ENCODE measurements around the gene DLGAP1. TPM values are rescaled to one million over a fixed set of nuclear protein-coding genes. Genes with fewer than 3 reads are reported as not detected.
"Not testable (repeated sequence)": the region's sequence is repeated elsewhere in the genome, so short reads cannot be mapped to it uniquely, and the experiment has no call there.

DLGAP1 gene
- total RNA-seq (10 to 100 TPM in 3 of 7 donors, 1 to 10 TPM in 4; 2.4 to 42.7 (median 9.8) TPM), polyA plus RNA-seq (1 to 10 TPM; 2.0 to 3.8 TPM)
- long read RNA-seq, donor 1, partial matches to known transcripts = 1 of 3 reads
- long read RNA-seq, donor 1, other reads (novel, unspliced or antisense) = 2 of 3 reads
- long read RNA-seq, donor 2, full-length matches to known transcripts = 1 of 1 reads
- long read RNA-seq, donor 2, partial matches to known transcripts = 0 of 1 reads
- long read RNA-seq, donor 2, other reads (novel, unspliced or antisense) = 0 of 1 reads
- long read RNA-seq, donor 3, partial matches to known transcripts = 0 of 3 reads
- long read RNA-seq, donor 3, other reads (novel, unspliced or antisense) = 3 of 3 reads

GRCh38 chr18:4455113-4455811 is at the start of gene DLGAP1:
TSS of gene DLGAP1 (minus strand) at chr18:4455307.
- peak; percentile 36 to 79 (median 66) for DNase-seq
- Histone ChIP-seq H3K27ac (no peak within 1 kb of the TSS), H3K4me1 (ENCODE audit: insufficient read depth) (no peaks in the 10 kb centered on the region), H3K9me3 (no peaks in the 10 kb centered on the region), H3K36me3 (no peaks in the 10 kb centered on the region), H3K4me3 (peak within 1 kb of the TSS; percentile 32), H3K27me3 (no peaks in the 10 kb centered on the region)
- WGBS, 3 donors = 0 to 3% (median 1%) methylated on average over 36 to 75 of the region's 75 CpGs
- TF ChIP-seq EP300 (IDR thresholded peaks at IDR 0.05) (no peak), POLR2A (IDR thresholded peaks at IDR 0.05) (peak; percentile 17)
- intact Hi-C loops (cut with DNase I) = no loop called here

- H3K27me3 ChIP-seq; H3K4me1 ChIP-seq (ENCODE audit: insufficient read depth); H3K36me3 ChIP-seq; DNase-seq; H3K9me3 ChIP-seq; H3K27ac ChIP-seq; H3K4me3 ChIP-seq; intact Hi-C loops (cut with DNase I): not testable (repeated sequence)
- 78 to 81% (median 80%) methylated on average over 4 of the region's 4 CpGs for WGBS, 3 donors
These were observed 39.7 kb upstream of the DLGAP1 start for GRCh38 chr18:4494703-4495284.

GRCh38 chr18:4468511-4468910 is 13.4 kb upstream of the DLGAP1 start:
- H3K36me3 ChIP-seq = no peaks in the 10 kb centered on the region
- no peak for DNase-seq
- no peaks in the 10 kb centered on the region for H3K9me3 ChIP-seq
- TF ChIP-seq CTCF (IDR thresholded peaks at IDR 0.05) = no peak
- no peak for TF ChIP-seq EP300 (IDR thresholded peaks at IDR 0.05)
- no peak for TF ChIP-seq POLR2A (IDR thresholded peaks at IDR 0.05)
- no peak overlapping the region for H3K4me3 ChIP-seq
- H3K4me1 ChIP-seq (ENCODE audit: insufficient read depth) = no peaks in the 10 kb centered on the region
- WGBS, 3 donors = 38 to 44% (median 41%) methylated on average over 3 of the region's 3 CpGs
- intact Hi-C loops (cut with DNase I) = no loop called here
- H3K27me3 ChIP-seq = no peaks in the 10 kb centered on the region
- H3K27ac ChIP-seq = no peak overlapping the region

GRCh38 chr18:4454537-4455112 is 482 bp downstream of the DLGAP1 start:
- no peaks in the 10 kb centered on the region for H3K36me3 ChIP-seq
- 1 to 2% (median 1%) methylated on average over 24 to 65 of the region's 65 CpGs for WGBS, 3 donors
- TF ChIP-seq POLR2A (IDR thresholded peaks at IDR 0.05) (no peak), EP300 (IDR thresholded peaks at IDR 0.05) (no peak), CTCF (IDR thresholded peaks at IDR 0.05) (no peak)
- no peak overlapping the region for H3K27ac ChIP-seq
- no peaks in the 10 kb centered on the region for H3K9me3 ChIP-seq
- intact Hi-C loops (cut with DNase I) = no loop called here
- peak overlapping the region; percentile 32 for H3K4me3 ChIP-seq
- no peaks in the 10 kb centered on the region for H3K4me1 ChIP-seq (ENCODE audit: insufficient read depth)
- H3K27me3 ChIP-seq = no peaks in the 10 kb centered on the region
- peak in 3 of 5 donors; percentile 21 to 38 (median 32) for DNase-seq

GRCh38 chr18:4453874-4454536 is 1.1 kb downstream of the DLGAP1 start:
- H3K4me1 ChIP-seq (ENCODE audit: insufficient read depth) = no peaks in the 10 kb centered on the region
- H3K9me3 ChIP-seq = no peaks in the 10 kb centered on the region
- peak in 3 of 5 donors; percentile 20 to 33 (median 23) for DNase-seq
- intact Hi-C loops (cut with DNase I) = no loop called here
- no peak overlapping the region for H3K27ac ChIP-seq
- 0 to 1% (median 1%) methylated on average over 44 to 46 of the region's 46 CpGs for WGBS, 3 donors
- H3K36me3 ChIP-seq = no peaks in the 10 kb centered on the region
- peak overlapping the region; percentile 32 for H3K4me3 ChIP-seq
- no peak for TF ChIP-seq POLR2A (IDR thresholded peaks at IDR 0.05)
- TF ChIP-seq EP300 (IDR thresholded peaks at IDR 0.05) = no peak
- no peak for TF ChIP-seq CTCF (IDR thresholded peaks at IDR 0.05)
- H3K27me3 ChIP-seq = no peaks in the 10 kb centered on the region
